HG02970 (cell line): ENCODE measurements around the gene RELN.
"Not testable (repeated sequence)": the region's sequence is repeated elsewhere in the genome, so short reads cannot be mapped to it uniquely, and the experiment has no call there.

Experiments used
- ATAC-seq: cut with Tn5 transposase; IDR thresholded peaks from one replicate; pipeline ENCODE4 v1.9.1; 2021; ENCODE audit warnings: mild to moderate bottlenecking, moderate library complexity, moderate number of reproducible peaks; ENCODE audit not compliant: unreplicated experiment, low FRiP score

RELN gene

GRCh38 chr7:103538964-103539709, 450.3 kb downstream of the RELN start:
- no peak for ATAC-seq

- ATAC-seq: no peak
Observed at GRCh38 chr7:103533761-103534160, 455.7 kb downstream of the RELN start.

GRCh38 chr7:103532955-103533354, 456.5 kb downstream of the RELN start:
- no peak for ATAC-seq

GRCh38 chr7:103528152-103528551, 461.3 kb downstream of the RELN start:
- no peak for ATAC-seq

GRCh38 chr7:103525937-103526336, 463.5 kb downstream of the RELN start:
- no peak for ATAC-seq

GRCh38 chr7:103524042-103524907, 465.2 kb downstream of the RELN start:
- no peak for ATAC-seq

GRCh38 chr7:103521937-103522336, 467.5 kb downstream of the RELN start:
- no peak for ATAC-seq

- ATAC-seq: no peak
Observed at GRCh38 chr7:103504505-103505135, 484.8 kb downstream of the RELN start.

GRCh38 chr7:103501206-103501605, 488.3 kb downstream of the RELN start:
- no peak for ATAC-seq

- no peak for ATAC-seq
Observed at GRCh38 chr7:103499976-103500375, 489.5 kb downstream of the RELN start.

GRCh38 chr7:103487419-103487818, 502.0 kb downstream of the RELN start:
- ATAC-seq: no peak

- not testable (repeated sequence) for ATAC-seq
Observed at GRCh38 chr7:103486873-103487272, 502.6 kb downstream of the RELN start.

- no peak for ATAC-seq
Observed at GRCh38 chr7:103480771-103481170, 508.7 kb downstream of the RELN start.

- ATAC-seq: no peak
Observed at GRCh38 chr7:103474956-103475355, 514.5 kb downstream of the RELN start.

- ATAC-seq: no peak
Observed at GRCh38 chr7:103469095-103469948, 520.1 kb downstream of the RELN start.

- no peak for ATAC-seq
Observed at GRCh38 chr7:103466814-103467213, 522.6 kb downstream of the RELN start.

GRCh38 chr7:103462358-103462757, 527.1 kb downstream of the RELN start:
- no peak for ATAC-seq

GRCh38 chr7:103447073-103447960, 542.1 kb downstream of the RELN start:
- no peak for ATAC-seq

GRCh38 chr7:103446049-103446520, 543.4 kb downstream of the RELN start, which contains the start of gene SLC26A5:
Gene SLC26A5, minus strand, starts transcription at chr7:103446207. Its CDS starts 24,693 bp downstream, at chr7:103421514.
- no peak for ATAC-seq
